ENCODE results near the gene SGIP1. TPM values are rescaled to one million over a fixed set of nuclear protein-coding genes. Genes with fewer than 3 reads are reported as not detected.

The SGIP1 gene
- total RNA-seq, 1 donor = 17.4 TPM

DNA sequence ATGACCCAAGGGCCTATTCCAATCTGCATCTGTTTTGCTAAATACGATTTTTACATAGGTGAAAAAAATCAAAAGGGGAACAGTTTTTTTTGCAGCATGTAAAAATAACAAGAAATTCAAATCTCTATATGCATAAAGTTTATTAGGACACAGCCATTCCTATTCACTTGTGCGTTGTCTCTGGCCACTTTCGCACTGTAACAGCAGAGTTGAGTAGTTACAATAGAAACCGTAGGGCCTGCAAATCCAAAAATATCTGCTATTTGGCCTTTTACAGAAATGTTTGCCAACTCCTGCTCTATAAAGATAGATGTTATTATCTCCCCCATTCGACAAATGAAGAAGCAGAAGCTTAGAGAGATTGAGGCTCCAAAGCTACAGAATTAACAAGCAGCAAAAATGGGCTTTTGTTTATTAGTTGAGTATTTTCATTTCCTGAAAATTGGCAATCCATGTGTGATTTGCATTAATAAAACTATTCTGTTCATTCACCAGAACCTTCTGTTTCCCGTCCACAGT is 223.8 kb downstream of the SGIP1 start:
- H2AFZ ChIP-seq (ENCODE audit: low read length) = peak overlapping the region; percentile 27
- H3K27me3 ChIP-seq (ENCODE audit: insufficient read depth, low read length) = no peaks in the 10 kb centered on the region

DNA sequence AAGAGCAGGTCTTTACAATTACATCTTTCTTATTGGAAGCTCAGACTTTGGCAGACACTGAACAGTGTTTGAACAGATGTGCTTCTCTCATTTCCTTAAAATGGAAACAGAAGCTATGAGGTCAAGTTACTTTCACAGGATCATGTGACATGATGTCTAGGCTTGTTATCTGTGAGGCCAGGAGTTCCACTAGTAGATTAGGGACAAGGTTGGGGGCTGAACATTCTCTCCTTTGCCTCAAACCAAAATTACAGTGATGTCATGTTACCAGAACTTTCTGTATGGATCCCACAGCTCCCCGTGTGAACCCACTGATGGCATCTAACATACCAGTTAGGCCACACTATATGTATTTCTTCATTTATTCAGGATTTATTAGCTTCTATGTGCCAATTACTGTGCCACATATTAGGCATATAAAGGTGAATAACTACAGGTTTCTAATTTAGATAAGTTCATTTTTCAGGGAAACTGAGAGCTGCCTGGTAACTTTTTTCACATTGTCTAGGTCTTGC is 224.3 kb downstream of the SGIP1 start:
- Histone ChIP-seq H3K9me3 (ENCODE audit: low read depth, low read length) (no peaks in the 10 kb centered on the region), H3K4me3 (ENCODE audit: insufficient read depth, low read length) (no peak overlapping the region), H3K27me3 (ENCODE audit: insufficient read depth, low read length) (no peaks in the 10 kb centered on the region), H3K27ac (ENCODE audit: low read depth, low read length) (no peak overlapping the region), H3K79me2 (ENCODE audit: insufficient read depth, low read length) (no peaks in the 10 kb centered on the region), H3K4me1 (ENCODE audit: insufficient read depth, low read length) (no peaks in the 10 kb centered on the region), H3K36me3 (ENCODE audit: insufficient read depth, low read length) (no peaks in the 10 kb centered on the region), H3K4me2 (ENCODE audit: insufficient read depth, low read length) (no peak overlapping the region), H2AFZ (ENCODE audit: low read length) (peak overlapping the region; percentile 27), H4K20me1 (ENCODE audit: insufficient read depth, low read length) (no peaks in the 10 kb centered on the region)
- TF ChIP-seq, protein P1, sequence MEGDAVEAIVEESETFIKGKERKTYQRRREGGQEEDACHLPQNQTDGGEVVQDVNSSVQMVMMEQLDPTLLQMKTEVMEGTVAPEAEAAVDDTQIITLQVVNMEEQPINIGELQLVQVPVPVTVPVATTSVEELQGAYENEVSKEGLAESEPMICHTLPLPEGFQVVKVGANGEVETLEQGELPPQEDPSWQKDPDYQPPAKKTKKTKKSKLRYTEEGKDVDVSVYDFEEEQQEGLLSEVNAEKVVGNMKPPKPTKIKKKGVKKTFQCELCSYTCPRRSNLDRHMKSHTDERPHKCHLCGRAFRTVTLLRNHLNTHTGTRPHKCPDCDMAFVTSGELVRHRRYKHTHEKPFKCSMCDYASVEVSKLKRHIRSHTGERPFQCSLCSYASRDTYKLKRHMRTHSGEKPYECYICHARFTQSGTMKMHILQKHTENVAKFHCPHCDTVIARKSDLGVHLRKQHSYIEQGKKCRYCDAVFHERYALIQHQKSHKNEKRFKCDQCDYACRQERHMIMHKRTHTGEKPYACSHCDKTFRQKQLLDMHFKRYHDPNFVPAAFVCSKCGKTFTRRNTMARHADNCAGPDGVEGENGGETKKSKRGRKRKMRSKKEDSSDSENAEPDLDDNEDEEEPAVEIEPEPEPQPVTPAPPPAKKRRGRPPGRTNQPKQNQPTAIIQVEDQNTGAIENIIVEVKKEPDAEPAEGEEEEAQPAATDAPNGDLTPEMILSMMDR (IDR thresholded peaks at IDR 0.05; ENCODE audit: extremely low read depth, low read depth, low read length) = no peak
- DNase-seq (ENCODE audit: insufficient read length, low spot score, missing footprints) = no peak

More for the DNA sequence above, 223.8 kb downstream of the SGIP1 start:
- TF ChIP-seq, protein P1 (IDR thresholded peaks at IDR 0.05; ENCODE audit: extremely low read depth, low read depth, low read length) = no peak
- Histone ChIP-seq H3K9me3 (ENCODE audit: low read depth, low read length) (no peaks in the 10 kb centered on the region), H3K4me3 (ENCODE audit: insufficient read depth, low read length) (no peak overlapping the region), H3K27ac (ENCODE audit: low read depth, low read length) (no peak overlapping the region), H3K4me2 (ENCODE audit: insufficient read depth, low read length) (no peak overlapping the region), H3K36me3 (ENCODE audit: insufficient read depth, low read length) (no peaks in the 10 kb centered on the region), H4K20me1 (ENCODE audit: insufficient read depth, low read length) (no peaks in the 10 kb centered on the region), H3K79me2 (ENCODE audit: insufficient read depth, low read length) (no peaks in the 10 kb centered on the region), H3K4me1 (ENCODE audit: insufficient read depth, low read length) (peaks cover 2% of the 10 kb centered on the region)
- no peak for DNase-seq (ENCODE audit: insufficient read length, low spot score, missing footprints)

DNA sequence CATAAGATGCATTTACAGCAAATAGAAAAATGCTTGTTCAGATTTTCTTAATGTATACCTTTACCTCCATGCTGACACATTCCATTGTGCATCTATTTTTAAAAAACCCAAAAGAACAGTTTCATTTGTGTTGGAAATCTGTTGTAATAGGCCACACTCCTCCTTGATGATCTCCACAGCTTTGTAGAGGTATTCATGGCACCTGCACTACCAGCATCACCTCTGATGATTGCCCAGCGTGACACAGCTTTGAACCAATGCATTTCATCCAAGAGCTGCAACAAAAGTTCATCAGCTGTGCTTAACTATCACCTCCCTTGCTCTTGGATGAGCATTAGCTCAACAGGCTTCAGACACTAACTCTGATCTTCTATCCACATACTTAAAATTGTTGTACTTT is 226.6 kb downstream of the SGIP1 start:
- Histone ChIP-seq H3K4me3 (ENCODE audit: insufficient read depth, low read length) (no peak overlapping the region), H3K4me2 (ENCODE audit: insufficient read depth, low read length) (no peak overlapping the region)

DNA sequence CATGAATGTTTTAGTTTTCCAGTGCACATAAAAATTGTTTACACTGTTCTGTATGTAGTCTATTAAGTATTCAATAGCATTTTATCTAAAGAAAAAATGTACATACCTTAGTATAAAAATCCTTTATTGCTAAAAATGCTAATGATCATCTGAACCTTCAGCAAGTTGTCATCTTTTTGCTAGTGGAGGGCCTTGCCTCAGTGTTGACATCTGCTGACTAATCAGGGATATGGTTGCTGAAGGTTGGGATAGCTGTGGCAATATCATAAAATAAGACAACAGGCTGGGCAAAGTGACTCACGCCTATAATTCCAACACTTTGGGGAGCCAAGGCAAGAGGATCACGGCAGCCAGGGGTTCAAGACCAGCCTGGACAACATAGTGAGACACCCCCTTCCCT is 227.3 kb downstream of the SGIP1 start:
- Histone ChIP-seq H3K79me2 (ENCODE audit: insufficient read depth, low read length) (no peaks in the 10 kb centered on the region), H3K27ac (ENCODE audit: low read depth, low read length) (no peak overlapping the region), H2AFZ (ENCODE audit: low read length) (no peak overlapping the region), H3K4me1 (ENCODE audit: insufficient read depth, low read length) (no peaks in the 10 kb centered on the region), H3K4me3 (ENCODE audit: insufficient read depth, low read length) (no peak overlapping the region), H3K27me3 (ENCODE audit: insufficient read depth, low read length) (no peaks in the 10 kb centered on the region), H3K9me3 (ENCODE audit: low read depth, low read length) (no peaks in the 10 kb centered on the region), H3K4me2 (ENCODE audit: insufficient read depth, low read length) (no peak overlapping the region), H3K36me3 (ENCODE audit: insufficient read depth, low read length) (no peaks in the 10 kb centered on the region), H4K20me1 (ENCODE audit: insufficient read depth, low read length) (no peaks in the 10 kb centered on the region)
- no peak for DNase-seq (ENCODE audit: insufficient read length, low spot score, missing footprints)
- TF ChIP-seq, protein P1 (IDR thresholded peaks at IDR 0.05; ENCODE audit: extremely low read depth, low read depth, low read length) = peak; percentile 25

More for the DNA sequence above, 226.6 kb downstream of the SGIP1 start:
- Histone ChIP-seq H3K4me1 (ENCODE audit: insufficient read depth, low read length) (no peaks in the 10 kb centered on the region), H2AFZ (ENCODE audit: low read length) (no peak overlapping the region), H3K79me2 (ENCODE audit: insufficient read depth, low read length) (no peaks in the 10 kb centered on the region), H3K36me3 (ENCODE audit: insufficient read depth, low read length) (no peaks in the 10 kb centered on the region), H3K27ac (ENCODE audit: low read depth, low read length) (no peak overlapping the region), H3K27me3 (ENCODE audit: insufficient read depth, low read length) (no peaks in the 10 kb centered on the region), H4K20me1 (ENCODE audit: insufficient read depth, low read length) (no peaks in the 10 kb centered on the region), H3K9me3 (ENCODE audit: low read depth, low read length) (no peaks in the 10 kb centered on the region)
- DNase-seq (ENCODE audit: insufficient read length, low spot score, missing footprints) = no peak
- TF ChIP-seq, protein P1 (IDR thresholded peaks at IDR 0.05; ENCODE audit: extremely low read depth, low read depth, low read length) = no peak

Data from osteoblast (primary cell).